ENCODE results near the gene GRAP2. TPM values are rescaled to one million over a fixed set of nuclear protein-coding genes. Genes with fewer than 3 reads are reported as not detected.

The GRAP2 gene
- total and polyA plus RNA-seq, 2 experiments from 2014 or later, result 0.42 TPM; not detected in 1

- TF ChIP-seq ZNF462 (CRISPR knock-in tag; IDR thresholded peaks at IDR 0.05) (no peak), ETS1 (IDR thresholded peaks at IDR 0.05) (no peak)
Measured at GRCh38 chr22:39965748-39966147, 64.9 kb downstream of the GRAP2 start (continued).

GRCh38 chr22:39966470-39966869 lies 65.6 kb downstream of the GRAP2 start:
- H3F3A ChIP-seq (replicated peaks; ENCODE audit: low read depth), result 0 out of 2 replicates have a peak, but pooled peaks cover 5% of the 10 kb centered on the region
- no peak overlapping the region for H3K4me2 ChIP-seq
- DNase-seq (ENCODE audit: low spot score), result no peak
- no peak overlapping the region for H3K27ac ChIP-seq (ENCODE audit: low read depth)
- H3K27me3 ChIP-seq (ENCODE audit: insufficient read depth), result no peaks in the 10 kb centered on the region
- H2AFZ ChIP-seq, result no peak overlapping the region
- peaks cover 4% of the 10 kb centered on the region; the same call in 1 of the 2 replicates for H3K4me1 ChIP-seq (ENCODE audit: insufficient read depth)
- no peaks in the 10 kb centered on the region for H3K79me2 ChIP-seq (replicated peaks; ENCODE audit: insufficient read depth)
- no peak overlapping the region for H3K4me3 Mint-ChIP-seq
- H3K27ac Mint-ChIP-seq, result no peak overlapping the region
- no peaks in the 10 kb centered on the region for H3K36me3 ChIP-seq (ENCODE audit: insufficient read depth)
- H3K9me2 ChIP-seq (ENCODE audit: insufficient read depth), result no peaks in the 10 kb centered on the region
- H3K27me3 Mint-ChIP-seq (ENCODE audit: insufficient read depth, low read depth, poor library complexity), result peaks cover 4% of the 10 kb centered on the region
- H4K20me1 ChIP-seq (replicated peaks; ENCODE audit: insufficient read depth), result no peaks in the 10 kb centered on the region
- no peak for ATAC-seq
- H3K9me3 Mint-ChIP-seq, result no peaks in the 10 kb centered on the region
- H3K4me3 ChIP-seq, result no peak overlapping the region
- peaks cover 9% of the 10 kb centered on the region; the same call in 2 of the 3 replicates for H3K4me1 Mint-ChIP-seq
- H3K36me3 Mint-ChIP-seq (ENCODE audit: low read depth), result no peaks in the 10 kb centered on the region
- TF ChIP-seq EZH2 (IDR thresholded peaks at IDR 0.05; ENCODE audit: low read depth, unreplicated experiment) (no peak), REST (IDR thresholded peaks at IDR 0.05; ENCODE audit: unreplicated experiment) (no peak), CREB1 (CRISPR knock-in tag; IDR thresholded peaks at IDR 0.05; ENCODE audit: low read depth) (no peak), JUNB (IDR thresholded peaks at IDR 0.05; ENCODE audit: unreplicated experiment) (no peak), ZNF114 (CRISPR knock-in tag; IDR thresholded peaks at IDR 0.05) (no peak), NANOG (IDR thresholded peaks at IDR 0.05; ENCODE audit: borderline replicate concordance) (no peak)
